GM19239 (cell line): Measurements from ENCODE around the gene WDR86.

Source experiments
- DNase-seq: peaks from one replicate; pipeline ENCODE4 v3.0.0; 2011; ENCODE audit warnings: low spot score; ENCODE audit not compliant: insufficient read length
- FAIRE-seq: peaks from 2 replicates; lab custom pipeline; 2011; peaks lifted over from hg19 to GRCh38; lab: Jason Lieb, UNC

WDR86 gene

GRCh38 chr7:151409667-151410404 is at the start of gene WDR86:
TSS of gene WDR86 (minus strand) at chr7:151410038. CDS start at chr7:151409589, 449 bp downstream.
- FAIRE-seq (no peak), DNase-seq (no peak)

GRCh38 chr7:151457534-151457933 is 47.7 kb upstream of the WDR86 start:
- FAIRE-seq (no peak), DNase-seq (no peak)

- FAIRE-seq = no peak
- DNase-seq = no peak
Measured at GRCh38 chr7:151456782-151457181, 46.9 kb upstream of the WDR86 start.

GRCh38 chr7:151456276-151456675 is 46.4 kb upstream of the WDR86 start:
- FAIRE-seq = no peak

GRCh38 chr7:151455690-151456089 is 45.9 kb upstream of the WDR86 start:
- no peak for FAIRE-seq

More at GRCh38 chr7:151456276-151456675, 46.4 kb upstream of the WDR86 start:
- no peak for DNase-seq

GRCh38 chr7:151454932-151455530 is 45.2 kb upstream of the WDR86 start:
- DNase-seq = no peak
- FAIRE-seq = no peak

More at GRCh38 chr7:151455690-151456089, 45.9 kb upstream of the WDR86 start:
- DNase-seq = no peak

GRCh38 chr7:151454305-151454704 is 44.5 kb upstream of the WDR86 start:
- DNase-seq = no peak
- FAIRE-seq = no peak

GRCh38 chr7:151453326-151453791 is 43.5 kb upstream of the WDR86 start:
- no peak for FAIRE-seq
- DNase-seq = no peak

- no peak for FAIRE-seq
Measured at GRCh38 chr7:151452680-151453325, 43.0 kb upstream of the WDR86 start.

GRCh38 chr7:151451626-151452571 is 42.1 kb upstream of the WDR86 start:
- DNase-seq (no peak), FAIRE-seq (no peak)

More at GRCh38 chr7:151452680-151453325, 43.0 kb upstream of the WDR86 start:
- no peak for DNase-seq

- FAIRE-seq = no peak
- DNase-seq = no peak
Measured at GRCh38 chr7:151451156-151451555, 41.3 kb upstream of the WDR86 start.

- no peak for FAIRE-seq
- no peak for DNase-seq
Measured at GRCh38 chr7:151449990-151450389, 40.2 kb upstream of the WDR86 start.

GRCh38 chr7:151448261-151449252 is 38.7 kb upstream of the WDR86 start:
- DNase-seq (peak; percentile 85), FAIRE-seq (peak; percentile 58)

- DNase-seq = no peak
- FAIRE-seq = no peak
Measured at GRCh38 chr7:151447901-151448260, 38.0 kb upstream of the WDR86 start.

- FAIRE-seq = no peak
Measured at GRCh38 chr7:151447312-151447711, 37.5 kb upstream of the WDR86 start.

GRCh38 chr7:151446412-151446811 is 36.6 kb upstream of the WDR86 start:
- FAIRE-seq (no peak), DNase-seq (no peak)

More at GRCh38 chr7:151447312-151447711, 37.5 kb upstream of the WDR86 start:
- no peak for DNase-seq

GRCh38 chr7:151444632-151445031 is 34.8 kb upstream of the WDR86 start:
- no peak for FAIRE-seq
- no peak for DNase-seq

- DNase-seq (no peak), FAIRE-seq (no peak)
Measured at GRCh38 chr7:151442776-151443496, 33.1 kb upstream of the WDR86 start.
